ENCODE data around the gene KRTAP10-10.
"Not testable (repeated sequence)": the region's sequence is repeated elsewhere in the genome, so short reads cannot be mapped to it uniquely, and the experiment has no call there.

The KRTAP10-10 gene

GRCh38 chr21:44656868-44657267 lies 19.7 kb downstream of the KRTAP10-10 start:
- no peak for DNase-seq (ENCODE audit: low spot score)
- in situ Hi-C loops (cut with MboI; ENCODE audit: low sequenced_read_pairs, unreplicated experiment), result no loop called here
- no peak for TF ChIP-seq CTCF (IDR thresholded peaks at IDR 0.05; ENCODE audit: borderline replicate concordance, control extremely low read depth, extremely low read depth, insufficient read depth, missing control alignments)

GRCh38 chr21:44657635-44658540 lies 20.7 kb downstream of the KRTAP10-10 start, which contains the start of gene KRTAP12-3:
TSS of gene KRTAP12-3 (plus strand) at chr21:44657932. CDS start at chr21:44657980, 48 bp downstream.
- TF ChIP-seq CTCF (IDR thresholded peaks at IDR 0.05; ENCODE audit: borderline replicate concordance, control extremely low read depth, extremely low read depth, insufficient read depth, missing control alignments), result no peak
- in situ Hi-C loops (cut with MboI; ENCODE audit: low sequenced_read_pairs, unreplicated experiment), result no loop called here
- DNase-seq (ENCODE audit: low spot score), result no peak

- in situ Hi-C loops (cut with MboI; ENCODE audit: low sequenced_read_pairs, unreplicated experiment), result no loop called here
- no peak for TF ChIP-seq CTCF (IDR thresholded peaks at IDR 0.05; ENCODE audit: borderline replicate concordance, control extremely low read depth, extremely low read depth, insufficient read depth, missing control alignments)
- no peak for DNase-seq (ENCODE audit: low spot score)
Measured at GRCh38 chr21:44658541-44658910, 21.4 kb downstream of the KRTAP10-10 start.

- in situ Hi-C loops (cut with MboI; ENCODE audit: low sequenced_read_pairs, unreplicated experiment), result no loop called here
- no peak for TF ChIP-seq CTCF (IDR thresholded peaks at IDR 0.05; ENCODE audit: borderline replicate concordance, control extremely low read depth, extremely low read depth, insufficient read depth, missing control alignments)
- no peak for DNase-seq (ENCODE audit: low spot score)
Measured at GRCh38 chr21:44658913-44659595, 21.9 kb downstream of the KRTAP10-10 start.

GRCh38 chr21:44661567-44661966 lies 24.4 kb downstream of the KRTAP10-10 start:
- in situ Hi-C loops (cut with MboI; ENCODE audit: low sequenced_read_pairs, unreplicated experiment); DNase-seq (ENCODE audit: low spot score): not testable (repeated sequence)

GRCh38 chr21:44664691-44665090 lies 27.5 kb downstream of the KRTAP10-10 start:
- in situ Hi-C loops (cut with MboI; ENCODE audit: low sequenced_read_pairs, unreplicated experiment), result no loop called here
- TF ChIP-seq CTCF (IDR thresholded peaks at IDR 0.05; ENCODE audit: borderline replicate concordance, control extremely low read depth, extremely low read depth, insufficient read depth, missing control alignments), result no peak
- DNase-seq (ENCODE audit: low spot score), result no peak
